NCI-H1436 (cell line): ENCODE results near the gene VAC14.
"Not testable (repeated sequence)": the region's sequence is repeated elsewhere in the genome, so short reads cannot be mapped to it uniquely, and the experiment has no call there.

ENCODE experiments used
- DNase-seq: peaks from one replicate; lab custom pipeline; 2025; lab: John Stamatoyannopoulos, UW

Gene VAC14

GRCh38 chr16:70800781-70801480 is at the start of gene VAC14:
Gene VAC14, minus strand, starts transcription at chr16:70801158. Its CDS starts 258 bp downstream, at chr16:70800900.
- DNase-seq = peak; percentile 92

- not testable (repeated sequence) for DNase-seq
Measured at GRCh38 chr16:70823498-70824118, 22.6 kb upstream of the VAC14 start.

GRCh38 chr16:70822734-70823133 is 21.8 kb upstream of the VAC14 start:
- DNase-seq = not testable (repeated sequence)

GRCh38 chr16:70818088-70818487 is 17.1 kb upstream of the VAC14 start:
- DNase-seq = not testable (repeated sequence)

- DNase-seq = peak; percentile 40
Measured at GRCh38 chr16:70809392-70810060, 8.6 kb upstream of the VAC14 start.

GRCh38 chr16:70808371-70808770 is 7.4 kb upstream of the VAC14 start:
- no peak for DNase-seq

GRCh38 chr16:70805787-70806186 is 4.8 kb upstream of the VAC14 start:
- no peak for DNase-seq

- DNase-seq = no peak
Measured at GRCh38 chr16:70805380-70805779, 4.4 kb upstream of the VAC14 start.

- no peak for DNase-seq
Measured at GRCh38 chr16:70804734-70805169, 3.8 kb upstream of the VAC14 start.

- no peak for DNase-seq
Measured at GRCh38 chr16:70804153-70804733, 3.3 kb upstream of the VAC14 start.

- no peak for DNase-seq
Measured at GRCh38 chr16:70803319-70803718, 2.4 kb upstream of the VAC14 start.

GRCh38 chr16:70801611-70802010 is 653 bp upstream of the VAC14 start:
- DNase-seq = no peak

GRCh38 chr16:70800311-70800710 is 647 bp downstream of the VAC14 start:
- DNase-seq = no peak

GRCh38 chr16:70796301-70796700 is 4.7 kb downstream of the VAC14 start:
- DNase-seq = no peak

- DNase-seq = no peak
Measured at GRCh38 chr16:70795296-70795912, 5.6 kb downstream of the VAC14 start.

- no peak for DNase-seq
Measured at GRCh38 chr16:70793851-70794502, 7.0 kb downstream of the VAC14 start.

GRCh38 chr16:70790815-70791214 is 10.1 kb downstream of the VAC14 start:
- no peak for DNase-seq

- DNase-seq = no peak
Measured at GRCh38 chr16:70789595-70790447, 11.1 kb downstream of the VAC14 start.

GRCh38 chr16:70788668-70789594 is 12.0 kb downstream of the VAC14 start:
- no peak for DNase-seq
